NCI-H2171 (cell line): ENCODE data around the gene KPNA2.
A peak's percentile ranks its signal among the peaks of the same experiment; 100 is the strongest.
"Not testable (repeated sequence)": the region's sequence is repeated elsewhere in the genome, so short reads cannot be mapped to it uniquely, and the experiment has no call there.

ENCODE experiments used
- DNase-seq: peaks from one replicate; lab custom pipeline; 2025; lab: John Stamatoyannopoulos, UW

KPNA2 gene

GRCh38 chr17:68020409-68020756, 15.2 kb upstream of the KPNA2 start:
- DNase-seq, result peak; percentile 40

GRCh38 chr17:68020791-68021190, 14.7 kb upstream of the KPNA2 start:
- not testable (repeated sequence) for DNase-seq

- no peak for DNase-seq
Observed at GRCh38 chr17:68021963-68022362, 13.6 kb upstream of the KPNA2 start.

GRCh38 chr17:68022547-68022946, 13.0 kb upstream of the KPNA2 start:
- not testable (repeated sequence) for DNase-seq

- DNase-seq, result no peak
Observed at GRCh38 chr17:68029512-68030215, 5.9 kb upstream of the KPNA2 start.

GRCh38 chr17:68033636-68034451, 1.7 kb upstream of the KPNA2 start:
- no peak for DNase-seq

- no peak for DNase-seq
Observed at GRCh38 chr17:68034452-68034776, 1.1 kb upstream of the KPNA2 start.

- DNase-seq, result peak; percentile 98
Observed at GRCh38 chr17:68035131-68035522, 408 bp upstream of the KPNA2 start.

GRCh38 chr17:68036304-68037147, 991 bp downstream of the KPNA2 start:
- no peak for DNase-seq

GRCh38 chr17:68047153-68047846, 11.8 kb downstream of the KPNA2 start:
- no peak for DNase-seq

GRCh38 chr17:68047890-68048542, 12.5 kb downstream of the KPNA2 start:
- not testable (repeated sequence) for DNase-seq

GRCh38 chr17:68048996-68049395, 13.5 kb downstream of the KPNA2 start:
- DNase-seq, result no peak

- not testable (repeated sequence) for DNase-seq
Observed at GRCh38 chr17:68049812-68050437, 14.4 kb downstream of the KPNA2 start.

- not testable (repeated sequence) for DNase-seq
Observed at GRCh38 chr17:68051321-68052312, 16.1 kb downstream of the KPNA2 start.

GRCh38 chr17:68052810-68053209, 17.3 kb downstream of the KPNA2 start:
- DNase-seq, result no peak

- no peak for DNase-seq
Observed at GRCh38 chr17:68053231-68054013, 17.9 kb downstream of the KPNA2 start.

GRCh38 chr17:68054296-68054900, 18.9 kb downstream of the KPNA2 start:
- no peak for DNase-seq

- no peak for DNase-seq
Observed at GRCh38 chr17:68057531-68057952, 22.0 kb downstream of the KPNA2 start.

- DNase-seq, result no peak
Observed at GRCh38 chr17:68060336-68060735, 24.8 kb downstream of the KPNA2 start.
